Caco-2 (cell line): ENCODE results near the gene SCAMP4. TPM values are rescaled to one million over a fixed set of nuclear protein-coding genes. Genes with fewer than 3 reads are reported as not detected.

ENCODE experiments used
- BruUV-seq: library from RNA; stranded (reverse); fragments of 400-500 nt; replicated peaks from 2 replicates; lab custom pipeline; 2021; lab: Mats Ljungman, UMichigan
- CTCF ChIA-PET: fragments of 300-600 bp; sonication (Branson Sonifier 250); formaldehyde crosslinking; loops from one replicate; lab custom pipeline; 2022; ENCODE audit warnings: antibody characterized with exemption; lab: Charles Lee
- POLR2A ChIA-PET: fragments of 300-600 bp; sonication (Branson Sonifier 250); formaldehyde crosslinking; loops from one replicate; lab custom pipeline; 2022; ENCODE audit warnings: antibody characterized with exemption; lab: Charles Lee
- DNase-seq, 2 experiments: peaks; one replicate each; pipeline versions ENCODE4 v3.0.0 to v3.0.0-alpha.2; 2020 to 2022
- H3K27me3 ChIP-seq: replicated peaks from 2 replicates; pipeline ENCODE4 v1.6.0; 2011; ENCODE audit warnings: low read length; ENCODE audit not compliant: control insufficient read depth, insufficient read depth
- H3K36me3 ChIP-seq: 2 replicates; pipeline ENCODE4 v1.5.1; 2011; ENCODE audit warnings: low read length; ENCODE audit not compliant: control insufficient read depth, insufficient read depth
- H3K4me1 ChIP-seq: fragments of 250-450 bp; sonication (Bioruptor Pico); 2 replicates; pipeline ENCODE4 v1.5.1; 2020; ENCODE audit warnings: mild to moderate bottlenecking
- H3K4me3 ChIP-seq: 2 replicates; pipeline ENCODE4 v1.5.1; 2011; ENCODE audit warnings: low read depth, mild to moderate bottlenecking, control low read depth, low read length
- H3K9me3 ChIP-seq: fragments of 250-450 bp; sonication (Bioruptor Pico); 2 replicates; pipeline ENCODE4 v1.5.1; 2020; ENCODE audit warnings: mild to moderate bottlenecking, moderate library complexity
- H3K27ac Mint-ChIP-seq: one replicate; pipeline ENCODE4 v1.8.0; 2022; ENCODE audit warnings: mixed read lengths; ENCODE audit not compliant: unreplicated experiment
- H3K27me3 Mint-ChIP-seq: one replicate; pipeline ENCODE4 v1.8.0; 2022; ENCODE audit warnings: mixed read lengths; ENCODE audit not compliant: insufficient read depth, unreplicated experiment
- H3K36me3 Mint-ChIP-seq: one replicate; pipeline ENCODE4 v1.8.0; 2022; ENCODE audit warnings: mild to moderate bottlenecking, mixed read lengths; ENCODE audit not compliant: insufficient read depth, unreplicated experiment
- H3K4me1 Mint-ChIP-seq: one replicate; pipeline ENCODE4 v1.8.0; 2022; ENCODE audit warnings: low read depth, mixed read lengths; ENCODE audit not compliant: unreplicated experiment
- H3K4me3 Mint-ChIP-seq: one replicate; pipeline ENCODE4 v1.8.0; 2022; ENCODE audit warnings: mild to moderate bottlenecking, moderate library complexity, mixed read lengths; ENCODE audit not compliant: unreplicated experiment
- H3K9me3 Mint-ChIP-seq: one replicate; pipeline ENCODE4 v1.8.0; 2022; ENCODE audit warnings: mixed read lengths; ENCODE audit not compliant: unreplicated experiment
- intact Hi-C: fragments of 100-400 bp; cut with micrococcal nuclease; formaldehyde crosslinking; loops from one replicate; pipeline ENCODE4 v1.10.0; 2022; ENCODE audit not compliant: unreplicated experiment
- total RNA-seq: library from RNA; stranded (reverse); gene quantifications from 2 replicates; pipeline ENCODE4 v1.2.3, GENCODE V29; 2022
- TF ChIP-seq, protein P1 (sequence below), 2 experiments: fragments of 200-600 bp in 1 of 2; IDR thresholded peaks; 1 replicate in 1 of 2; 2 replicates in 1 of 2; pipeline versions ENCODE4 v1.5.1 to v1.8.0; 2011 to 2022; ENCODE audit warnings: antibody characterized with exemption in 1 of 2, control low read depth in 1 of 2, inconsistent platforms in 1 of 2, low read depth in 1 of 2, low read length in 1 of 2, mild to moderate bottlenecking in 1 of 2, moderate library complexity in 1 of 2; ENCODE audit not compliant: insufficient read depth in 1 of 2, severe bottlenecking in 1 of 2, unreplicated experiment in 1 of 2

Gene SCAMP4
- total RNA-seq, 1 experiment from 2014 or later, result 84.1 TPM

DNA sequence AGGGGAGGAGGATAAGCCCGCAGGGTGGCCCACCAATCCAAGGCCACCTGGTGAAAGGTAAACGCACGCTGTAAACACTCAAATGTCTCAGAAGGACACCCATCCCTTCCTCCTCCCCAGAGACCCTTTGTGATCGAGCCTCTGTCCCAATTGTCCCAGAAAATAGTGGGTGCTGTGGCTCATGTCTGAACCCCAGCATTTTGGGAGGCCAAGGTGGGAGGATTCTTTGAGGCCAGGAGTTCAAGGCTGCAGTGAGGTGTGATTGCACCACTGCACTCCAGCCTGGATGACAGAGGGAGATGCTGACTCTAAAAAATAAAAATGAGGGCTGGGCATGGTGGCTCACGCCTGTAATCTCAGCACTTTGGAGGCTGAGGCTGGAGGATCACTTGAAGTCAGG is 16.8 kb upstream of the SCAMP4 start:
- peaks cover 23% of the 10 kb centered on the region for H3K4me1 Mint-ChIP-seq
- Histone ChIP-seq H3K9me3 (no peaks in the 10 kb centered on the region), H3K36me3 (no peaks in the 10 kb centered on the region), H3K4me1 (peaks cover 27% of the 10 kb centered on the region), H3K27me3 (no peaks in the 10 kb centered on the region), H3K4me3 (no peak overlapping the region)
- peaks cover 16% of the 10 kb centered on the region for H3K36me3 Mint-ChIP-seq
- H3K4me3 Mint-ChIP-seq, result no peak overlapping the region
- POLR2A ChIA-PET, result no interaction called here
- CTCF ChIA-PET, result no interaction called here
- H3K27me3 Mint-ChIP-seq, result no peaks in the 10 kb centered on the region
- no peak overlapping the region for H3K27ac Mint-ChIP-seq
- DNase-seq, result no peak
- TF ChIP-seq, protein P1, sequence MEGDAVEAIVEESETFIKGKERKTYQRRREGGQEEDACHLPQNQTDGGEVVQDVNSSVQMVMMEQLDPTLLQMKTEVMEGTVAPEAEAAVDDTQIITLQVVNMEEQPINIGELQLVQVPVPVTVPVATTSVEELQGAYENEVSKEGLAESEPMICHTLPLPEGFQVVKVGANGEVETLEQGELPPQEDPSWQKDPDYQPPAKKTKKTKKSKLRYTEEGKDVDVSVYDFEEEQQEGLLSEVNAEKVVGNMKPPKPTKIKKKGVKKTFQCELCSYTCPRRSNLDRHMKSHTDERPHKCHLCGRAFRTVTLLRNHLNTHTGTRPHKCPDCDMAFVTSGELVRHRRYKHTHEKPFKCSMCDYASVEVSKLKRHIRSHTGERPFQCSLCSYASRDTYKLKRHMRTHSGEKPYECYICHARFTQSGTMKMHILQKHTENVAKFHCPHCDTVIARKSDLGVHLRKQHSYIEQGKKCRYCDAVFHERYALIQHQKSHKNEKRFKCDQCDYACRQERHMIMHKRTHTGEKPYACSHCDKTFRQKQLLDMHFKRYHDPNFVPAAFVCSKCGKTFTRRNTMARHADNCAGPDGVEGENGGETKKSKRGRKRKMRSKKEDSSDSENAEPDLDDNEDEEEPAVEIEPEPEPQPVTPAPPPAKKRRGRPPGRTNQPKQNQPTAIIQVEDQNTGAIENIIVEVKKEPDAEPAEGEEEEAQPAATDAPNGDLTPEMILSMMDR (IDR thresholded peaks at IDR 0.05; ENCODE audit: insufficient read depth in 1 of 2, low read depth in 1 of 2, low read length in 1 of 2, severe bottlenecking in 1 of 2, unreplicated experiment in 1 of 2), result no peak
- intact Hi-C loops, result no loop called here
- no TSS peak for BruUV-seq
- H3K9me3 Mint-ChIP-seq, result no peaks in the 10 kb centered on the region

DNA sequence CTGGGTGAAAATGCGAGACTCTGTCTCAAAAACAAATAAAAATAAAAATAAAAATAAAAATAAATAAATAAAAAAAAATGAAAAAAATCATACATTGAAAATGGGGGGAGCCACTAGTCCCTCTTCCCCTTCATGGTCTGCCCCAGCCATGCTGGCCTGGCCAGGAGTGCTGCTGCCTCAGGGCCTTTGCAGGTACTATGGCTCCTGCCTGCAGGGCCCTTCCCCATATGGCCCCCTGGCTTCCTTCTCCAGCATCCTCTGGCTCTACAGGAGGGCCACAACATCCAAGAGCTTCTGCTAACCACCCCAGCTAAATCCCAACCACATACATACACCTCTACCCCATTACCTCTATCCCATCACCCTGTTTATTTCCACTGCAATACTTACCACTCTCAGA is 15.3 kb upstream of the SCAMP4 start:
- H3K4me1 ChIP-seq, result peaks cover 21% of the 10 kb centered on the region
- no peaks in the 10 kb centered on the region for H3K27me3 ChIP-seq
- DNase-seq, result no peak
- ChIA-PET CTCF (no interaction called here), POLR2A (no interaction called here)
- no peaks in the 10 kb centered on the region for H3K9me3 ChIP-seq
- H3K36me3 Mint-ChIP-seq, result peaks cover 8% of the 10 kb centered on the region
- TF ChIP-seq, protein P1 (IDR thresholded peaks at IDR 0.05; ENCODE audit: insufficient read depth in 1 of 2, low read depth in 1 of 2, low read length in 1 of 2, severe bottlenecking in 1 of 2, unreplicated experiment in 1 of 2), result no peak
- no peak overlapping the region for H3K4me3 Mint-ChIP-seq
- H3K4me1 Mint-ChIP-seq, result peaks cover 9% of the 10 kb centered on the region
- intact Hi-C loops, result no loop called here
- H3K4me3 ChIP-seq, result no peak overlapping the region
- no peaks in the 10 kb centered on the region for H3K36me3 ChIP-seq
- H3K27ac Mint-ChIP-seq, result no peak overlapping the region
- H3K9me3 Mint-ChIP-seq, result no peaks in the 10 kb centered on the region
- no peaks in the 10 kb centered on the region for H3K27me3 Mint-ChIP-seq
- BruUV-seq, result no TSS peak

DNA sequence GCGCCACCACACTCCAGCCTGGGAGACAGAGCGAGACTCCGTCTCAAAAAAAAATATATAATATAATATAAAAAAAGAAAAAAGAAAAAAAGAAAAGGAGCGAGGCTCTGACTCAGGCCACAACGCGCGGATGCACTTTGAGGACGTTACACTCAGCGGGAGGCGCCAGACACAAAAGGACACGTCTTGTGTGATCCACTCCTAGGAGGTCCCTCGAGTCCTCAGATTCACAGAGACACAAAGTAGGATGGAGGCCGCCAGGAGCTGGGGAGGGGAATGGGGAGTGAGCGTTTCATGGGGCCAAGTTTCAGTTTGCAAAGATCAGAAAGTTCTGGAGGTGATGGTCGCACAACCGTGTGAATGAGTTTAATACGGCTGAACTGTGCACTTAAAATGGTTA is 11.4 kb upstream of the SCAMP4 start:
- Mint-ChIP-seq H3K4me3 (no peak overlapping the region), H3K4me1 (no peaks in the 10 kb centered on the region), H3K27ac (no peak overlapping the region), H3K36me3 (no peaks in the 10 kb centered on the region), H3K27me3 (no peaks in the 10 kb centered on the region), H3K9me3 (no peaks in the 10 kb centered on the region)
- no peak overlapping the region for H3K4me3 ChIP-seq
- POLR2A ChIA-PET, result no interaction called here
- intact Hi-C loops, result no loop called here
- no peaks in the 10 kb centered on the region for H3K27me3 ChIP-seq
- CTCF ChIA-PET, result no interaction called here
- no peak for DNase-seq
- H3K9me3 ChIP-seq, result no peaks in the 10 kb centered on the region
- no TSS peak for BruUV-seq
- no peaks in the 10 kb centered on the region; the same call in 1 of the 2 replicates for H3K4me1 ChIP-seq
- TF ChIP-seq, protein P1 (IDR thresholded peaks at IDR 0.05; ENCODE audit: insufficient read depth in 1 of 2, low read depth in 1 of 2, low read length in 1 of 2, severe bottlenecking in 1 of 2, unreplicated experiment in 1 of 2), result no peak
- no peaks in the 10 kb centered on the region for H3K36me3 ChIP-seq
